HEK293 (cell line): ENCODE data around the gene TMEM178A.

Experiments used
- CTCF ChIA-PET: fragments of 350-600 bp; formaldehyde crosslinking; extraction: SDS; loops from one replicate; lab custom pipeline; 2021; ENCODE audit warnings: antibody characterized with exemption; lab: Yijun Ruan, JAX
- POLR2A ChIA-PET: fragments of 300-600 bp; formaldehyde crosslinking; extraction: SDS; loops from one replicate; lab custom pipeline; 2020; ENCODE audit warnings: antibody characterized with exemption, inconsistent platforms; lab: Yijun Ruan, JAX
- H3K27ac ChIP-seq: fragments of 200-500 bp; sonication (Bioruptor generic); 2 replicates; pipeline ENCODE4 v1.5.1; 2014; ENCODE audit warnings: low read depth, low read length, control low read depth, inconsistent platforms; ENCODE audit errors: extremely low read depth
- H3K36me3 ChIP-seq, 2 experiments: fragments of 200-500 bp in 1 of 2; sonication (Bioruptor generic) in 1 of 2; 1 replicate in 1 of 2; 2 replicates in 1 of 2; pipeline ENCODE4 v1.5.1; 2014 to 2017; ENCODE audit warnings: inconsistent platforms in 2 of 2, low read length in 2 of 2; ENCODE audit not compliant: control insufficient read depth in 2 of 2, insufficient read depth in 1 of 2
- H3K4me1 ChIP-seq: fragments of 200-500 bp; sonication (Bioruptor generic); 2 replicates; pipeline ENCODE4 v1.5.1; 2014; ENCODE audit warnings: mild to moderate bottlenecking, low read length, inconsistent platforms; ENCODE audit not compliant: control insufficient read depth, insufficient read depth
- H3K4me3 ChIP-seq: 2 replicates; pipeline ENCODE4 v1.5.1; 2011; ENCODE audit warnings: low read depth, mild to moderate bottlenecking, control low read depth, low read length, moderate library complexity
- H3K9me3 ChIP-seq: fragments of 200-500 bp; sonication (Bioruptor generic); 2 replicates; pipeline ENCODE4 v1.5.1; 2014; ENCODE audit warnings: low read depth, low read length, inconsistent platforms; ENCODE audit not compliant: control insufficient read depth, insufficient read depth
- KLF9 ChIP-seq: fragments of 450-650 bp; formaldehyde crosslinking; IDR thresholded peaks from 2 replicates; pipeline ENCODE4 v1.5.1; 2016; ENCODE audit warnings: missing biosample characterization, missing genetic modification characterization, low read depth
- PRDM10 ChIP-seq: fragments of 450-650 bp; formaldehyde crosslinking; IDR thresholded peaks from 2 replicates; pipeline ENCODE4 v1.5.1; 2016; ENCODE audit warnings: missing biosample characterization, missing genetic modification characterization
- SETDB1 ChIP-seq: IDR thresholded peaks from one replicate; pipeline ENCODE4 v1.6.1; 2017; ENCODE audit warnings: mild to moderate bottlenecking, low read length, moderate library complexity, mixed read lengths; ENCODE audit not compliant: insufficient read length
- TCF7L2 ChIP-seq: IDR thresholded peaks from 2 replicates; pipeline ENCODE4 v1.6.1; 2011; ENCODE audit warnings: low read depth, mild to moderate bottlenecking, inconsistent platforms, low read length, moderate library complexity, borderline replicate concordance
- ZBTB17 ChIP-seq: fragments of 450-650 bp; formaldehyde crosslinking; IDR thresholded peaks from 2 replicates; pipeline ENCODE4 v1.5.1; 2016; ENCODE audit warnings: missing biosample characterization, missing genetic modification characterization
- ZNF133 ChIP-seq: fragments of 450-650 bp; formaldehyde crosslinking; IDR thresholded peaks from 2 replicates; pipeline ENCODE4 v1.5.1; 2016; ENCODE audit warnings: missing biosample characterization, missing genetic modification characterization
- ZNF140 ChIP-seq: fragments of 450-650 bp; formaldehyde crosslinking; IDR thresholded peaks from 2 replicates; pipeline ENCODE4 v1.5.1; 2016; ENCODE audit warnings: missing biosample characterization, missing genetic modification characterization
- ZNF157 ChIP-seq: fragments of 450-650 bp; formaldehyde crosslinking; IDR thresholded peaks from 2 replicates; pipeline ENCODE4 v1.5.1; 2016; ENCODE audit warnings: missing biosample characterization, missing genetic modification characterization
- ZNF18 ChIP-seq: fragments of 450-650 bp; formaldehyde crosslinking; IDR thresholded peaks from 2 replicates; pipeline ENCODE4 v1.5.1; 2016; ENCODE audit warnings: missing biosample characterization, missing genetic modification characterization
- ZNF248 ChIP-seq: fragments of 450-650 bp; formaldehyde crosslinking; IDR thresholded peaks from 2 replicates; pipeline ENCODE4 v1.5.1; 2017; ENCODE audit warnings: missing biosample characterization, missing genetic modification characterization
- ZNF280C ChIP-seq: fragments of 450-650 bp; formaldehyde crosslinking; IDR thresholded peaks from 2 replicates; pipeline ENCODE4 v1.5.1; 2016; ENCODE audit warnings: missing biosample characterization, missing genetic modification characterization
- ZNF280D ChIP-seq: fragments of 450-650 bp; formaldehyde crosslinking; IDR thresholded peaks from 2 replicates; pipeline ENCODE4 v1.5.1; 2016; ENCODE audit warnings: missing biosample characterization, missing genetic modification characterization
- ZNF398 ChIP-seq: fragments of 450-650 bp; formaldehyde crosslinking; IDR thresholded peaks from 2 replicates; pipeline ENCODE4 v1.5.1; 2017; ENCODE audit warnings: missing biosample characterization, missing genetic modification characterization
- ZNF426 ChIP-seq: fragments of 450-650 bp; formaldehyde crosslinking; IDR thresholded peaks from 2 replicates; pipeline ENCODE4 v1.5.1; 2017; ENCODE audit warnings: missing biosample characterization, missing genetic modification characterization, mild to moderate bottlenecking, inconsistent platforms, moderate library complexity
- ZNF433 ChIP-seq: fragments of 450-650 bp; formaldehyde crosslinking; IDR thresholded peaks from 2 replicates; pipeline ENCODE4 v1.5.1; 2016; ENCODE audit warnings: missing biosample characterization, missing genetic modification characterization, low read depth
- ZNF48 ChIP-seq: fragments of 450-650 bp; formaldehyde crosslinking; IDR thresholded peaks from 2 replicates; pipeline ENCODE4 v1.5.1; 2016; ENCODE audit warnings: missing biosample characterization, missing genetic modification characterization
- ZNF549 ChIP-seq: fragments of 450-650 bp; IDR thresholded peaks from 2 replicates; pipeline ENCODE4 v1.5.1; 2018; ENCODE audit warnings: missing biosample characterization, missing genetic modification characterization, mild to moderate bottlenecking, inconsistent platforms, moderate library complexity
- ZNF623 ChIP-seq: fragments of 450-650 bp; formaldehyde crosslinking; IDR thresholded peaks from 2 replicates; pipeline ENCODE4 v1.5.1; 2016; ENCODE audit warnings: missing biosample characterization, missing genetic modification characterization
- ZNF664 ChIP-seq: fragments of 450-650 bp; formaldehyde crosslinking; IDR thresholded peaks from 2 replicates; pipeline ENCODE4 v1.5.1; 2016; ENCODE audit warnings: missing biosample characterization, missing genetic modification characterization
- ZSCAN16 ChIP-seq: fragments of 450-650 bp; formaldehyde crosslinking; IDR thresholded peaks from 2 replicates; pipeline ENCODE4 v1.5.1; 2016; ENCODE audit warnings: missing biosample characterization, missing genetic modification characterization

The TMEM178A gene

GRCh38 chr2:39715822-39716221 lies 50.1 kb downstream of the TMEM178A start:
- Histone ChIP-seq H3K4me3 (no peak overlapping the region), H3K27ac (no peak overlapping the region), H3K9me3 (no peaks in the 10 kb centered on the region), H3K4me1 (no peaks in the 10 kb centered on the region), H3K36me3 (no peaks in the 10 kb centered on the region)
- CTCF ChIA-PET: no interaction called here
- POLR2A ChIA-PET: no interaction called here
- TF ChIP-seq ZNF280C (tag by site-specific recombination) (no peak), ZNF133 (tag by site-specific recombination) (no peak)

- ChIA-PET POLR2A (no interaction called here), CTCF (interaction anchor here (4.2 kb wide), 1 partner anchor 13 kb away, joined by 24 read pairs; no protein-coding TSS in a partner anchor)
- no peak overlapping the region for H3K4me3 ChIP-seq
- H3K27ac ChIP-seq: no peak overlapping the region
- no peaks in the 10 kb centered on the region for H3K4me1 ChIP-seq
- H3K9me3 ChIP-seq: no peaks in the 10 kb centered on the region
- TF ChIP-seq ZSCAN16 (tag by site-specific recombination) (no peak), ZNF248 (tag by site-specific recombination) (no peak), ZNF623 (no peak), ZNF433 (tag by site-specific recombination) (no peak), ZNF664 (tag by site-specific recombination) (no peak), ZNF398 (tag by site-specific recombination) (no peak), ZBTB17 (tag by site-specific recombination) (no peak), ZNF157 (no peak), ZNF426 (tag by site-specific recombination) (no peak), ZNF549 (tag by site-specific recombination) (no peak), ZNF48 (tag by site-specific recombination) (no peak), ZNF280D (tag by site-specific recombination) (no peak), KLF9 (tag by site-specific recombination) (no peak), TCF7L2 (no peak), ZNF140 (no peak), PRDM10 (tag by site-specific recombination) (no peak), ZNF18 (tag by site-specific recombination) (no peak), SETDB1 (no peak)
- TF ChIP-seq, all 188 proteins: peak for 0
- no peaks in the 10 kb centered on the region for H3K36me3 ChIP-seq
Observed at GRCh38 chr2:39717067-39717466, 51.4 kb downstream of the TMEM178A start.
